M059J (cell line): ENCODE data around the gene ZNF705A. TPM values are rescaled to one million over a fixed set of nuclear protein-coding genes. Genes with fewer than 3 reads are reported as not detected.
A peak's percentile ranks its signal among the peaks of the same experiment; 100 is the strongest.
"Not testable (repeated sequence)": the region's sequence is repeated elsewhere in the genome, so short reads cannot be mapped to it uniquely, and the experiment has no call there.

Experiments
- DNase-seq: peaks from one replicate; pipeline ENCODE4 v3.0.0-alpha.2; 2012; ENCODE audit warnings: low read depth
- total RNA-seq: library from RNA; depleted of rRNA; stranded (reverse); fragments of >200 nt; shearing (Covaris generic); gene quantifications from 2 replicates; pipeline ENCODE4 v1.2.3, GENCODE V29; 2014; rRNA removed

ZNF705A gene
- not detected in 2 replicates for total RNA-seq

GRCh38 chr12:8156845-8157244 is at the start of gene ZNF705A:
TSS of gene ZNF705A (plus strand) at chr12:8157015. CDS start at chr12:8172626, 15,611 bp downstream.
- DNase-seq = peak; percentile 82

DNA sequence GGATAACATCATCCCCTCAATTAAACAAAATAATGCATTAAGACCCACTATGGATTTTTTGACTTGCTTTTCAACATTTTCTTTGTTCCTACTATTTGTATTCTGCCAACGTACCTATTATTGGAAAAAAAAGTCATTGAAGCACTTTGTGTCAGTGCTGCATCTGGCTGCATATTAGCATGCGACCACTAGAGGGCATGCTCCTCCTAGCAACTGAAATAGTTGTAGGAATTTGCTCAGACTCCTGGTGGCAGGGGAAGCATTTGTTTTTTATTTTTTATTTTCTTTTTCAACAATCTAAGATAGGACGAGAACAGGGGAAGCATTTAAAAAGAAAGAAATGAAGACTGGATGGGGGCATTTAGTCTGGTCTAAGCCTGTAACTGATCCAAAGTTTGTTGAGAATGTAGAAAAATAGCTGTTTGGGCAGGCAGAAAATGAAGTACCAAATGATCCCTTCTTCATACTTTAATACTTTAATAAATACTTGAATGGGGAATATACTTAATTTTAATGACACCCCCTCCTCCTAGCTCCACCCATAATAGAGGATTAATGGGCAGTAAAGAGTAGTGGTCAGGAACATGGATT is 47.9 kb upstream of the ZNF705A start:
- DNase-seq = peak; percentile 63

DNA sequence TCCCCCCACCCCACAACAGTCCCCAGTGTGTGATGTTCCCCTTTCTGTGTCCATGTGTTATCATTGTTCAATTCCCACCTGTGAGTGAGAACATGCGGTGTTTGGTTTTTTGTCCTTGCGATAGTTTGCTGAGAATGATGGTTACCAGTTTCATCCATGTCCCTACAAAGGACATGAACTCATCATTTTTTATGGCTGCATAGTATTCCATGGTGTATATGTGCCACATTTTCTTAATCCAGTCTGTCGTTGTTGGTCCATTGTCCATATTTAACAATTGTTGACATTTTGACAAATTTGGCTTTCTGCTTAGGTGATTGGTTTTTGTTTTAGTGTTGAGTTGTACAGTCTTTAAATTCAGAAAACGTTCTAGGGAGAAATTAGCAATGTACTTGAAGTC is 43.7 kb upstream of the ZNF705A start:
- not testable (repeated sequence) for DNase-seq

- no peak for DNase-seq
These were observed 36.6 kb upstream of the ZNF705A start for GRCh38 chr12:8120072-8120713.

DNA sequence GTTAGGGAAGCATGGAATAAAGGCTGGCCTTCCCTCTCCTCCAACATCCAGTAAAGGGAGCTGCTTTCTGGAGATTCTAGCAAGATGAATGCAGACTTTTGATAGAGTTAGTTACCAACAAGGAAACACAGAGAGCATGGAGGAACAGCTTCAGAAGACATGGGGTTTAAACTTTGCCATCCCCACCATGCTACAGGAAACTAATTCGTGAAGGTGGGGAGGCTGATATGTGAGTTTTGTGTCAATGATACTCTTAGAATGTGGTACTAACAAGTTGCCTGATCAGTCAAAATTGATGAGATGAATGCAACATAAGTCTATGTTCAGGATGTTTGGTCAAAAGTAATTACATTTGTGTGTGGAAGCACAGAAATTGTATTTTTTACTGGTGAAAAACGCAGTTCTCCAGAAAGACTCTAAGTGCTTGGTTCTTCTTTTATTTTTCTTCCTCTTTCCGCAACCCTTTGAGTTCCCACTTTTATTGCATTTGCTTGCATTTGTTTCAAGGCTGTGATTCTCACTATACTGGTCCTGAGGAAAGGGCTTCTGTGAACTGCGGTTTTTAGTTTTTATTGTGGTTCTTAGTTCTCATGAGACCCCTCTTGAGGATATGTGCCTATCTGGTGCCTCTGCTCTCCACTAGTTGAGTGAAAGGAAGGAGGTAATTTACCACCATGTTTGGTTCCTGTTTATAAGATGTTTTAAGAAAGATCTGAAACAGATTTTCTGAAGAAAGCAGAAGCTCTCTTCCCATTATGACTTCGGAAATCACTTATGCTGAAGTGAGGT is 33.5 kb upstream of the ZNF705A start, which contains the start of gene CLEC4A:
Gene CLEC4A, plus strand, starts transcription at position 494 of the 789 bp plus-strand sequence. Its CDS starts 262 bp downstream, at position 756.
- DNase-seq = no peak

DNA sequence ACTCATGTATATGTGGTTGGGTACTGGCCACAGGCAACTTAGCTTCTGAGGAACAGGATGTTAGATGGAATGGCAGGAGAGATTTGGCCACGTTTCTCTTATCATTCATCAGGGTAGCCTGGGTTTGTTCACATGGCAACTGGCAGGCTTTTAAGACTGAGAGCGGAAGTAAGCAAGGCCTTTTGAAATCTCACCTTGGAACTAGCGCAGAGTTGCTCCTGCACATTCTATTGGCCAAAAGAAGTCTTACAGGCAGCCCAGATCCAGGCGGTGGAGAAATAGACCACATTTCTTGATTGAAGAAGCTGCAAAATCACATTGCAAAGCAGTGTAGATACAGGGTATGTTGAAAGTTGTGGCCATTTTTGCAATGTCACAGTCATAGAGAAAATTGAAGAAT is 29.7 kb upstream of the ZNF705A start:
- DNase-seq = no peak

GRCh38 chr12:8133636-8134397 is 23.0 kb upstream of the ZNF705A start:
- not testable (repeated sequence) for DNase-seq

- DNase-seq = not testable (repeated sequence)
These were observed 22.4 kb upstream of the ZNF705A start for GRCh38 chr12:8134398-8134930.

DNA sequence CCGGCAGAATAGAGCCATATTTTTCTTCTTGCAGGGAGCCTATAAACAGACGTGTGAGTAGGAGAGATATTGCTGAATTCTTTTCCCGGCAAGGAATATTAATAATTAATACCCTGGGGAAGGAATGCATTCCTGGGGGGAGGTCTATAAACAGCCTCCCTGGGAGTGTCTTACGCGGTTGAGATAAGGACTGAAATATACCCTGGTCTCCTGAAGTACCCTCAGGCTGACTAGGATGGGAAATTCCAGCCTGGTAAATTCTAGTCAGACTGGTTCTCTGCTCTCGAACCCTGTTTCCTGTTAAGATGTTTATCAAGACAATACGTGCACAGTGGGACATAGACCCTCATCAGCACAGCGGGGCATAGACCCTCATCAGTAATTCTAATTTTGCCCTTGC is 15.2 kb upstream of the ZNF705A start:
- not testable (repeated sequence) for DNase-seq

GRCh38 chr12:8143261-8143660 is 13.6 kb upstream of the ZNF705A start:
- no peak for DNase-seq

DNA sequence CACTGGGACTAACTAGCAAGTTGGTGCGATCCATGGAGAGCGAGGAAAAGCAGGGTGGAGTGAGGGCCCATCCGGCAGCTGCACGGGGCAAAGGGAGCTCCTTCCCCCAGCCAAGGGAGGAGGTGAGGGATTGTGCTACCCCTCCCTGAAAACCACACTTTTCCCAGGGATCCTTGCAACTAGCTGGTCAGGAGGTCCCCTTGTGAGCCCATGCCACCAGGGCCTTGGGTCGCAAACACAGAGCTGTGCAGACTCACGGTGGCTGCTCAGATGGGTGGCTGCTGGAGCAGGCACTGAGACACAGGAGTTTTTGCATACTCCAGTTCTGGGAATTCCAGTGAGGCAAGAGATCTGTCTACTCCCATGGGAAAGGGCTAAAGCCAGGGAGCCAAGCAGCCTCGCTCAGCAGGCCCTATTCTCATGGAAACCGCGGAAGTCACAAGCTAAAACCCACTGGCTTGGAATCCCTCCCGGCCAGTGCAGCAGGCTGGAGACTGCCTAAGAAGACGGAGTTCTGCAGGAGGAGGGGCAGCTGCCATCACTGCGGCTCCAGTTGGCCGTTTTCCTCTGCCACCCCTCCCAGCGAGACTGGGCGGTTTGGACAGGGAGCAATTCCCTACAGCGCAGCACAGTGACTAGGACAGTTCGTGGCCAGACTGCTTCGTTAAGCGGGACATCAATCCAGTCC is 10.9 kb upstream of the ZNF705A start:
- DNase-seq = peak; percentile 86

- DNase-seq = no peak
These were observed 10.4 kb upstream of the ZNF705A start for GRCh38 chr12:8146442-8146771.

DNA sequence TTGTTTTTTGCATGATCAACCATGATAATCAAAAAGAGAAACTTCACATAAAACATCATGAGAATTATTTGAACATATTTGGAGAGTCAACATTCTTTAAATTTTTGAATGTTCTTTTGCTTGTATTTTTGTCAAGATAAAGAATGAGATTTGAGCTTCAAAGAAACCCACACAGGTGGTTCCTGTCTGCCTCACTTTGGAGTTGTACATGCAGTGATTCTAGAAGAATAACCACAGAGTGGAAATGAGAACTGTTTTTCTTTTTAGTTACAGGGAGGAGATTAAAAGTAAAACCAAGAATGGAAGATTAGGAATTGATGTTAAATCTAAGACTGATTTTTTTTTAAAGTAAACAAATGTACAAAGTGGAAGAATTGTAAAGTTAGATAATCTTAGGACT is 2.3 kb upstream of the ZNF705A start:
- DNase-seq = no peak

DNA sequence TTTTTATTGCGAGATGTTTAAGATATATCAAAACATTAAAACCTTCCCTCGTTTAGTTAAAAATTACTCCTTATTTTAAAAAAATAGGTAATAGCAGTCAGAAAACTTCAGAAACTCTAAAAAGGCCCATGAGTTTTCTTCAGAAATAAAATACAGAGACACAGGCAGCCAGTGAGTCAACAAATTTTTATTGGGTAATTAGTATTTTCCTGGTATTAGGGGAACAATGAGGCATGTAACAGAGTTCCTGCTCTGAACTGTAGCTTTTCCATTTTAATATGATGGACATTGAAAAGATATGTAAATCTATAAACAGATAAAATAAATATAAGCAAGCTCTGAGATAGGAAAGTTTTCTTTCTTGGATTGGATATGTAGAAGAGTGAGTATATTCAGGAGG is 399 bp upstream of the ZNF705A start:
- DNase-seq = peak; percentile 55

DNA sequence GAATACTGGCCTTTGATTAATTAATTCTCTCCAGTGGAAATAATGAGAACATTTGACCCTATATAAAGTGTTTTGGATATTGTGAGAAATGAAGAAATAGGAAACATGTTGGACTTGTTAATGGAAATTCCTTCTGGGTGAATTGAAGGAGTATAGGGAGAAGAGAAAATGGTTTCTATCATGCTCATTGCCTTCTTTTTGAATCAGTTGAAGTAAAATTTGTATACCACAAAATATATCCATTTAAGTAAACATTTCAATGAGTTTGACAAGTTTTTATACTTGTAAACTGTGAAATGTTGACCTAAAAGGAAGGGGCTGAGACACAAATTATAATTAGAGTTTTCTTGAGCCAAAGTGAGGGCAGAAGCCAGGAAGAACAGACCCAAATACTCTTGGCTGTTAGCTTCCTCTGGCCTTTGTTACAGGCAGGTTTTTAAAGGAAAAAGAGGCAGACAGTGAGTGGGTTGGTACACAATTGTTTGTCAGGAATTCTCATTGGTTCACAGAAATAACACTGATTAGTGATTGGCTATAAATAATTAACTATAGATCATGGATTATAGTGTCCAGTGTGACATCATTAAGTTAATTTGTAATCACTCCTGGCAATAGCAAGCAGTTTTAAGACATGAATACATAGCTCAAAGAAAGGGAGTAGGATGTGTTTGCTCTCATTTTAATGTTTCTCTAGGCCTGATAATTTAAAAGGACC is 826 bp downstream of the ZNF705A start:
- DNase-seq = no peak

DNA sequence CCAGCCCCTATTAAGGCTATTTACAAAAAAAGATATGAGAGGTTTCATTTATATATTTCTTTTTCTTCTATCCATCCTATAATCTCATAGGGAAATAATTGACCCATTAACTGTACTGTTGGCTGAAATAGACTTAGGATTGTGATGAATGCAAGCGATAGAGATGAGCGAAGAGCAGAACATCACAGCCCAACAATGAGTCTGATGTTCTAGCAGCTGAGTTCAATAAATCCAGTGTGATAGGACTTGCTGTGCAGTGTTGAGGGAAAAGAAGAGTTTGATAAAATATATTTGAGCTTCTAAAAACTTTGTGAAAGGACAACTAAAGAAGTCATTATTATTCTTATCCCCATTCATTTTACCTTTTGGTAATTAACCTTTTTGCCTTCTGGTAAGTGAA is 16.1 kb downstream of the ZNF705A start:
- DNase-seq = not testable (repeated sequence)

GRCh38 chr12:8179989-8180585 is 23.3 kb downstream of the ZNF705A start:
- DNase-seq = peak; percentile 71

GRCh38 chr12:8181271-8181670 is 24.5 kb downstream of the ZNF705A start:
- DNase-seq = not testable (repeated sequence)

- DNase-seq = not testable (repeated sequence)
These were observed 26.1 kb downstream of the ZNF705A start for GRCh38 chr12:8182923-8183322.

GRCh38 chr12:8183346-8183745 is 26.5 kb downstream of the ZNF705A start:
- not testable (repeated sequence) for DNase-seq
